Sigmoid colon (tissue), 4 donors: ENCODE results near the gene NUP214.
"Not testable (repeated sequence)": the region's sequence is repeated elsewhere in the genome, so short reads cannot be mapped to it uniquely, and the experiment has no call there.

ENCODE experiments used
- CTCF ChIP-seq, 4 experiments: fragments of 450-650 bp in 3 of 4; fragments of 200-600 bp in 1 of 4; IDR thresholded peaks; one replicate each; pipeline ENCODE4 v1.5.1; 2016 to 2019; ENCODE audit warnings: antibody characterized with exemption in 4 of 4, mild to moderate bottlenecking in 3 of 4, moderate library complexity in 2 of 4
- POLR2A ChIP-seq, 2 donors: fragments of 450-650 bp; IDR thresholded peaks; one replicate each; pipeline ENCODE4 v1.6.1; 2016; ENCODE audit warnings: antibody characterized with exemption in 2 of 2, mild to moderate bottlenecking in 2 of 2, moderate library complexity in 2 of 2
- POLR2AphosphoS5 ChIP-seq, 4 donors: sonication (generic); formaldehyde crosslinking; IDR thresholded peaks; one replicate each; pipeline ENCODE4 v1.6.1; 2017; ENCODE audit warnings: antibody characterized with exemption in 4 of 4

GRCh38 chr9:131158673-131159072 is 33.3 kb downstream of the NUP214 start:
- not testable (repeated sequence) for TF ChIP-seq CTCF, POLR2A, POLR2AphosphoS5 (IDR thresholded peaks at IDR 0.05)
